Chondrocyte (in vitro differentiated cells): ENCODE results near the gene LLGL2. TPM values are rescaled to one million over a fixed set of nuclear protein-coding genes. Genes with fewer than 3 reads are reported as not detected.

Experiments
- DNase-seq: peaks from one replicate; pipeline ENCODE4 v3.0.0; 2021; ENCODE audit warnings: mixed read lengths, low spot score
- H3K27ac Mint-ChIP-seq: one replicate; pipeline ENCODE4 v1.8.0; 2021; ENCODE audit warnings: mild to moderate bottlenecking, moderate library complexity, mixed read lengths; ENCODE audit not compliant: unreplicated experiment
- H3K27me3 Mint-ChIP-seq: 2 replicates; pipeline ENCODE4 v1.8.0; 2021; ENCODE audit warnings: low read depth, mixed read lengths
- H3K36me3 Mint-ChIP-seq: 2 replicates; pipeline ENCODE4 v1.8.0; 2021; ENCODE audit warnings: low read depth, mixed read lengths
- H3K4me1 Mint-ChIP-seq: 2 replicates; pipeline ENCODE4 v1.8.0; 2021; ENCODE audit warnings: low read depth, mild to moderate bottlenecking, mixed read lengths
- H3K4me3 Mint-ChIP-seq: one replicate; pipeline ENCODE4 v1.8.0; 2021; ENCODE audit warnings: mild to moderate bottlenecking, moderate library complexity, mixed read lengths; ENCODE audit not compliant: unreplicated experiment
- H3K9me3 Mint-ChIP-seq: 2 replicates; pipeline ENCODE4 v1.8.0; 2021; ENCODE audit warnings: low read depth, mixed read lengths
- total RNA-seq: library from RNA; stranded (reverse); gene quantifications from 3 replicates; pipeline ENCODE4 v1.2.1, GENCODE V29; 2021
- TF ChIP-seq, protein P1 (sequence below): fragments of 200-600 bp; sonication (generic); IDR thresholded peaks from 2 replicates; pipeline ENCODE4 v1.5.0; 2021; ENCODE audit warnings: antibody characterized with exemption, mild to moderate bottlenecking, moderate library complexity

The LLGL2 gene
- total RNA-seq, 1 donor from 2014 or later, result 1.8 TPM

DNA sequence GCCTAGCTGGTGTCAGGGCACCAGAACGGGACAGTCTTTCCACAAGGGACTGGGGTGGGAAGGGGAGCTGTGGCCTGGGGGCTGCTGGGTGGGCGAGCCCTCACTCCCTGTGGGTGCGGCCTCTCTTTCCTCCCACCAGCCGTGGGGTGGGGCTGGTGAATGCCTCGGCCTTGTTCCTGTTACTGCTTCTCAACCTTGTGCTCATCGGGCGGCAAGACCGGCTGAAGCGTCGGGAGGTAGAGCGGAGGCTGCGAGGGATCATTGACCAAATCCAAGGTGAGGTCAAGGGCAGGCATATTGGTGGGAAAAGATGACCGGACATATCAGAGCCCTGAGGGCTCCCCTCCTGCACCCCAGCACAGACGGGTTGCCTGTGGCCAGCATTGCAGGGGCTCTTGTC lies 39.3 kb upstream of the LLGL2 start:
- DNase-seq, result no peak
- Mint-ChIP-seq H3K9me3 (no peaks in the 10 kb centered on the region), H3K4me3 (no peak overlapping the region), H3K36me3 (peaks cover 6% of the 10 kb centered on the region), H3K4me1 (no peaks in the 10 kb centered on the region), H3K27me3 (no peaks in the 10 kb centered on the region), H3K27ac (no peak overlapping the region)
- TF ChIP-seq, protein P1, sequence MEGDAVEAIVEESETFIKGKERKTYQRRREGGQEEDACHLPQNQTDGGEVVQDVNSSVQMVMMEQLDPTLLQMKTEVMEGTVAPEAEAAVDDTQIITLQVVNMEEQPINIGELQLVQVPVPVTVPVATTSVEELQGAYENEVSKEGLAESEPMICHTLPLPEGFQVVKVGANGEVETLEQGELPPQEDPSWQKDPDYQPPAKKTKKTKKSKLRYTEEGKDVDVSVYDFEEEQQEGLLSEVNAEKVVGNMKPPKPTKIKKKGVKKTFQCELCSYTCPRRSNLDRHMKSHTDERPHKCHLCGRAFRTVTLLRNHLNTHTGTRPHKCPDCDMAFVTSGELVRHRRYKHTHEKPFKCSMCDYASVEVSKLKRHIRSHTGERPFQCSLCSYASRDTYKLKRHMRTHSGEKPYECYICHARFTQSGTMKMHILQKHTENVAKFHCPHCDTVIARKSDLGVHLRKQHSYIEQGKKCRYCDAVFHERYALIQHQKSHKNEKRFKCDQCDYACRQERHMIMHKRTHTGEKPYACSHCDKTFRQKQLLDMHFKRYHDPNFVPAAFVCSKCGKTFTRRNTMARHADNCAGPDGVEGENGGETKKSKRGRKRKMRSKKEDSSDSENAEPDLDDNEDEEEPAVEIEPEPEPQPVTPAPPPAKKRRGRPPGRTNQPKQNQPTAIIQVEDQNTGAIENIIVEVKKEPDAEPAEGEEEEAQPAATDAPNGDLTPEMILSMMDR, result no peak

DNA sequence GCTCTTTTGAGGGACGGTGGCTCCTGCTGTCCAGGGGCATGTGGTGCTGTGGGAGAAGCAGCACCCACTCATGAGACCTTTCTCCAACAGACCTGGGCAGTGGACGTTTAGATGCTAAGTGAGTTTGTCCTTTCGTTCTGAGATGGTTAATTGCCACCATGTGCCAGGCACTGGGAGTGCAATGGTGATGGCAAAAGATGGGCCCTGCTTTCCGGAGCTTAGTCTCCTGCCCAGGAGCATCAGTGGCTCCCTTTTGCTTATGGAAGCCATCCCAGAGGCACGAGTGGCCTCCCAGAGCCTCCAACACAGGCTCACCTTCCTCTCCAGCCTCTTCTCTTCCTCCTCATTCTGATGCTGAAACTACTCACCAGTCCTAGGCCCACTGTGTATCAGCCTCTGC lies 38.5 kb upstream of the LLGL2 start:
- Mint-ChIP-seq H3K27me3 (no peaks in the 10 kb centered on the region), H3K36me3 (peaks cover 6% of the 10 kb centered on the region), H3K27ac (no peak overlapping the region), H3K9me3 (no peaks in the 10 kb centered on the region), H3K4me1 (no peaks in the 10 kb centered on the region), H3K4me3 (no peak overlapping the region)
- TF ChIP-seq, protein P1, result no peak
- no peak for DNase-seq

DNA sequence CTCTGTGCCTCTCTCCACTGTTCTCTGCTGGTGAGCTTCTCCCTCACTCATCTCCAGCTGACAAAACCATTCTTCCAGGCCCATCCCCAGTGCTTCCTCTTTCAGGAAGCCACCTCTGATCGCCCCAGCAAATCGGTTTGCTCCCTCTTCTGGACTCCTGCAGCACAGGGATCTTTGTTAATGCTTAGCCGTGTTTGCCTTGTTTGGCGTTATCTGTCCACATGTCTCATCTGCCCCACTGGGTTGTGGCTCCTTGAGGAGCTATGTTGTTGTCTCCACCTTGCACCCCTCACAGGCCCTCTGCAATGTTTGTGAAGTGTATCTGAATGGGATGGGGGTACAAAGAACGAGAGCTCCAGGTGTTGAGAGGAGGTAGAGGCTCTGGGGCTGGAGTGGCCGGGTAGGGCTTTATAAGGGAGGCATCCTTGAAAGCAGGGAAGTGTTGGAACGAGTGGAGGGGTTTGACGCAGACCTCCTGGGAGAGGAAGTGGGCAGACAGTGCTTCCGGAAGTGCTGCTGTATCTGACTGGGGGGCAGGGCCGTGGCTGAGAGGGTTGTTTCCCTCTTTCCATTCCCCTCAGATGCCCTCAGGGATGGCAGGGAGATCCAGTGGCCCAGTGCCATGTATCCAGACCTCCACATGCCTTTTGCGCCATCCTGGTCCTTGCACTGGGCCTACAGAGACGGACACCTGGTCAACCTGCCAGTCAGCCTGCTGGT lies 38.0 kb upstream of the LLGL2 start:
- H3K4me1 Mint-ChIP-seq, result no peaks in the 10 kb centered on the region
- TF ChIP-seq, protein P1, result no peak
- H3K27ac Mint-ChIP-seq, result no peak overlapping the region
- no peaks in the 10 kb centered on the region for H3K9me3 Mint-ChIP-seq
- DNase-seq, result peak; percentile 48
- peaks cover 7% of the 10 kb centered on the region for H3K36me3 Mint-ChIP-seq
- no peak overlapping the region for H3K4me3 Mint-ChIP-seq
- no peaks in the 10 kb centered on the region for H3K27me3 Mint-ChIP-seq

DNA sequence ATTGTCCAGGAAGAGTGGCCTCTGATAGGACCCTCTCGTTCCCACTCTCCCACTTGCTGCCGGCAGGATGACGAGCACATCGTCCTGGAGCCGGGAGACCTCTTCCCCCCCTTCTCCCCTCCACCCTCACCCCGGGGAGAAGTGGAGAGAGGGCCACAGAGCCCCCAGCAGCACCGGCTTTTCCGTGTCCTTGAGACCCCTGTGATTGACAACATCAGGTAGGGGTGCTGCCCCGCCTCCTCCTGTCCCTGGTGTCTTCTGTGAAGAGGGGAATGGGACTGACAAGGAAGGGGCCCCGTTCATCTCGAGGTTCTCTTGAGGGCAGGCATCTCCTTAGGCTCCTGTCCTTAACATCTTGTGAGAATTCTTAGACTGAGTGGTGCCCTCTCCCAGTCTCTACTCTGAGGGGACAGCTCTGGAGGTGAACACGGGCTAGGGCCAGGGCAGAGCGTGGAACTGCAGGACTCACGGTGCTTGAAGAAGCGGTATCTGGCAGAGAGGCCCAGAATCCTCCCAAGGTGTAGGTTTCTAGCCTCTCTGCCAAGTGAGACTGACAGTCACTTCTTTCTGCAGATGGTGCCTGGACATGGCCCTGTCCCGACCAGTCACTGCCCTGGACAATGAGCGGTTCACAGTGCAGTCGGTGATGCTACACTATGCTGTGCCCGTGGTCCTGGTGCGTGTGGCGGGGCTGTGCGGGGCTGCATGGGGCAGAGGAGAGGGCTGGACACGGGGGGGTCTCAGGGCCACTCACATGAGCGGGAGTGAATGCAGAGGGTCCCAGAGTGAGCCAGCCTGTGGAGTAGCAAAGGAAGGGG lies 36.6 kb upstream of the LLGL2 start:
- DNase-seq, result no peak
- H3K36me3 Mint-ChIP-seq, result peaks cover 8% of the 10 kb centered on the region
- TF ChIP-seq, protein P1, result no peak
- H3K27me3 Mint-ChIP-seq, result no peaks in the 10 kb centered on the region
- no peaks in the 10 kb centered on the region for H3K4me1 Mint-ChIP-seq
- H3K4me3 Mint-ChIP-seq, result no peak overlapping the region
- no peaks in the 10 kb centered on the region for H3K9me3 Mint-ChIP-seq
- no peak overlapping the region for H3K27ac Mint-ChIP-seq

DNA sequence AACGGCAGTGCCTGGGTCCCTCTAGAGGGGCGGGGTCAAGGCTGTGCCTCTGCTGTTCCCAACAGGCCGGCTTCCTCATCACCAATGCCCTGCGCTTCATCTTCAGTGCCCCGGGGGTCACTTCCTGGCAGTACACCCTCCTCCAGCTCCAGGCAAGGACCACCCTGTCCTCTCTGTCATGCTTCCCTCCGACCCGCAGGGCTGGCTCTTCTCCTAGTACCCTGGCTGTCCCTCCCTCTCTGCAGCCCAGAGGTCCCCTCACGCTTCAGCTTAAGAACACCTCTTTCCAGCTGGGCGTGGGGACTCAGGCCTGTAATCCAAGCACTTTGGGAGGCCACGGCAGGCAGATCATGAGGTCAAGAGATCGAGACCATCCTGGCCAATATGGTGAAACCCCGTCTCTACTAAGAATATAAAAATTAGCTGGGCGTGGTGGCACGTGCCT lies 36.0 kb upstream of the LLGL2 start:
- Mint-ChIP-seq H3K9me3 (no peaks in the 10 kb centered on the region), H3K4me1 (no peaks in the 10 kb centered on the region), H3K27me3 (no peaks in the 10 kb centered on the region), H3K4me3 (no peak overlapping the region), H3K27ac (no peak overlapping the region), H3K36me3 (peaks cover 11% of the 10 kb centered on the region)
- DNase-seq, result peak; percentile 67
- TF ChIP-seq, protein P1, result no peak
